ENCODE measurements around the gene KBTBD3. TPM values are rescaled to one million over a fixed set of nuclear protein-coding genes. Genes with fewer than 3 reads are reported as not detected.

KBTBD3 gene
- total RNA-seq, 4 donors from 2014 or later, result 3.6 to 8.3 (median 6.6) TPM

DNA sequence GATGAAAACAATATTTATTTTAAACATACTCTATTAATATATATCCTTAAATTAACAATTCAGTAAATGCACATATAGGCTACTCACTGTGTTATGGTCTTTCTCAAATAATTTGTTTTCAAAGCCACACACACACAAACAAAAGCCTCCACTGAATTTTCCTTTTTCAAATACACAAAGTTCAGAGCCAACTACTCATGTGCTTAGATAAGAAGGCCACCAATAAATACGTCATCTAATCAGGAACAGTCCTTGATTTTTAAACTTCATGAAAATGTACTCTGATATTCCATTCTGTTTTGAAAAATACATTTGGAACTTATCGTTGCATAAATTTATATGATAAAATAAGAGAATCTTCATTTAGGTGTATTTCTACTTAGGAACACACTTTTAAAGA, 26.0 kb downstream of the KBTBD3 start:
- no peak overlapping the region for H3K27ac ChIP-seq (replicated peaks in 1 of 4)
- no peak for TF ChIP-seq EP300 (IDR thresholded peaks at IDR 0.05)
- no peak for TF ChIP-seq POLR2A (IDR thresholded peaks at IDR 0.05; ENCODE audit: low read depth)
- no peak for TF ChIP-seq CTCF (IDR thresholded peaks at IDR 0.05)
- no peak for TF ChIP-seq POLR2AphosphoS5 (IDR thresholded peaks at IDR 0.05)
- H3K36me3 ChIP-seq, result peaks cover 0 to 8% (median 0%) of the 10 kb centered on the region in 4 donors
- peaks cover 5 to 30% (median 10%) of the 10 kb centered on the region in 4 donors for H3K4me1 ChIP-seq
- 85% methylated on average over 2 of the region's 2 CpGs for WGBS
- H3K4me3 ChIP-seq, result no peak overlapping the region
- intact Hi-C loops (cut with DNase I), result no loop called here
- H3K27me3 ChIP-seq, result no peaks in the 10 kb centered on the region
- H3K9me3 ChIP-seq, result no peaks in the 10 kb centered on the region
- no peak for DNase-seq (ENCODE audit: extremely low spot score)

GRCh38 chr11:106049727-106050476, 27.2 kb downstream of the KBTBD3 start:
- no peak for DNase-seq (ENCODE audit: extremely low spot score)
- TF ChIP-seq EP300 (IDR thresholded peaks at IDR 0.05) (no peak), POLR2AphosphoS5 (IDR thresholded peaks at IDR 0.05) (no peak), CTCF (IDR thresholded peaks at IDR 0.05) (no peak), POLR2A (IDR thresholded peaks at IDR 0.05; ENCODE audit: low read depth) (no peak)
- H3K27me3 ChIP-seq, result no peaks in the 10 kb centered on the region
- intact Hi-C loops (cut with DNase I), result no loop called here
- no peaks in the 10 kb centered on the region for H3K9me3 ChIP-seq
- H3K27ac ChIP-seq (replicated peaks in 1 of 4), result no peak overlapping the region
- peaks cover 0 to 8% (median 0%) of the 10 kb centered on the region in 4 donors for H3K36me3 ChIP-seq
- 73% methylated on average over 5 of the region's 5 CpGs for WGBS
- H3K4me1 ChIP-seq, result peaks cover 5 to 30% (median 10%) of the 10 kb centered on the region in 4 donors
- no peak overlapping the region for H3K4me3 ChIP-seq

GRCh38 chr11:106047631-106048030, 29.5 kb downstream of the KBTBD3 start:
- no peak for DNase-seq (ENCODE audit: extremely low spot score)
- Histone ChIP-seq H3K4me3 (no peak overlapping the region), H3K27ac (replicated peaks in 1 of 4) (peak overlapping the region in 3 of 4 donors; percentile 4 to 51 (median 38)), H3K4me1 (peaks cover 5 to 30% (median 10%) of the 10 kb centered on the region in 4 donors), H3K27me3 (no peaks in the 10 kb centered on the region), H3K36me3 (no peaks in the 10 kb centered on the region), H3K9me3 (no peaks in the 10 kb centered on the region)
- intact Hi-C loops (cut with DNase I), result no loop called here
- TF ChIP-seq EP300 (IDR thresholded peaks at IDR 0.05) (no peak), CTCF (IDR thresholded peaks at IDR 0.05) (no peak), POLR2AphosphoS5 (IDR thresholded peaks at IDR 0.05) (no peak), POLR2A (IDR thresholded peaks at IDR 0.05; ENCODE audit: low read depth) (no peak)

- Histone ChIP-seq H3K27ac (replicated peaks in 1 of 4) (no peak overlapping the region), H3K36me3 (no peaks in the 10 kb centered on the region), H3K9me3 (no peaks in the 10 kb centered on the region), H3K4me3 (no peak overlapping the region), H3K4me1 (peaks cover 5 to 21% (median 10%) of the 10 kb centered on the region in 4 donors), H3K27me3 (no peaks in the 10 kb centered on the region)
- no peak for DNase-seq (ENCODE audit: extremely low spot score)
- TF ChIP-seq EP300 (IDR thresholded peaks at IDR 0.05), result no peak
- no peak for TF ChIP-seq CTCF (IDR thresholded peaks at IDR 0.05)
- no peak for TF ChIP-seq POLR2AphosphoS5 (IDR thresholded peaks at IDR 0.05)
- TF ChIP-seq POLR2A (IDR thresholded peaks at IDR 0.05; ENCODE audit: low read depth), result no peak
- intact Hi-C loops (cut with DNase I), result no loop called here
Measured at GRCh38 chr11:106043540-106043939, 33.6 kb downstream of the KBTBD3 start.

Data from esophagus muscularis mucosa (tissue), 4 donors.